GM10847 (cell line): ENCODE measurements around the gene ADI1.

Experiments used
- POLR2A ChIP-seq: IDR thresholded peaks from 2 replicates; pipeline ENCODE4 v1.6.1; 2011; ENCODE audit not compliant: insufficient read length; ENCODE audit errors: extremely low read depth

The ADI1 gene, protein sequence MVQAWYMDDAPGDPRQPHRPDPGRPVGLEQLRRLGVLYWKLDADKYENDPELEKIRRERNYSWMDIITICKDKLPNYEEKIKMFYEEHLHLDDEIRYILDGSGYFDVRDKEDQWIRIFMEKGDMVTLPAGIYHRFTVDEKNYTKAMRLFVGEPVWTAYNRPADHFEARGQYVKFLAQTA

DNA sequence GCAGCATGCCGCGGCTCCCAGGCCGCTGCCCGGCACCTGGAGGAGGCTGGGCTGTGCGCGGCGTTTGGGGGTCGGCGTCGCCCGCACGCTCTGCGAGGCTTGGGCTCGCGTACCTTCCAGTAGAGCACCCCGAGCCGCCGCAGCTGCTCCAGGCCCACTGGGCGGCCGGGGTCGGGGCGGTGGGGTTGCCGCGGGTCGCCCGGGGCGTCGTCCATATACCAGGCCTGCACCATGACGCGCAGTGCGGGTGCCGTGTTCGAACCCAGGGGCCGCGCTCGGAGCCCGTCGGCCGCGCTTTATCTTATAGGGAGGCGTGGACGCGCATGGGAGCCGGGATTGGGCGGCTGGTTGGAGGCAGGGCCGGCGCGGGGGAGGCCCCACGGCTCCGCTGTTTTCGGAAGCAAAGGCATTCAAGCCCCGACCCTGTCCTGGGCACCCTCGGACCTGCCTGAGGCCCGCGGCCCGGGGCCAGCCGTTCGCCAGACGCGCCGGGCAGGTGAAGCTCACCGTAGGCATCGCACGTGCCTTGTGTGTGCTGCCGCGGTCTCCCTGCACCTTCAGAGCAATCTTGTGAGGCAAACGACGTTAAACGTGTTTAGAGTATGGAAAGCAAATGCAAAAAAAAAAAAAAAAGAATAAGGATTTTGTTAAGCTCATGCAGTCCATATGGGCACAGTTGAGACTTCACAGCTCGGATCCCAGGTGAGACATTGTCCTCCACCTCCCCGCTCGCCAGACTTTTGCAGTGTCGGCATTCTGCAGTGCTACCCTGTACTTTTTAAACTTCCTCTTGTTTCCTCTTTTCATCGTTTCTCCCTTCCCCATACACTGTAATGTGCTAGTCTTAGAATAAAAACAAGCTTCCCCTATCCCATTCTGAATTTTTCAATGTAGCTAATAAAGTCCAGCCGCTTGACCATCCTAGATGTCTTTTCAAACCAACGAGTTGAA is at the start of gene ADI1:
Gene ADI1, minus strand, starts transcription at position 277 of the 951 bp plus-strand sequence. Its CDS starts 44 bp downstream, at position 233.
- peak; percentile 58 for TF ChIP-seq POLR2A

DNA sequence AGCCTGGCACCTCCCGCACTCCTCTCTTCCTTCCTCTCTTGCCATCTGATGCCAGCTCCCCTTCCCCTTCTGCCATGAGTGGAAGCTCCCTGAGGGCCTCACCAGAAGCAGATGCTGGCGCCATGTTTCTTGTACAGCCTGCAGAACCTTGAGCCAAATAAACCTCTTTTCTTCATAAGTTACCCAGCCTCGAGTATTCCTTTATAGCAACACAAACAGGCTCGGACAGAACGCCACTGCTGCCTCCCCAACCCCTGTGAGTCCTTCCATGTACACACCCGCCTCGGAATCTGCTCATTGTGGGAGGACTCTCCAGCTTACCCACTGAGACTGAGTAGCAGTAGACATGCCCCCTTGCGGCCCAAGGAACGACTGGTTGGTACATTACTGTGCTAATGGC is 47.5 kb upstream of the ADI1 start:
- TF ChIP-seq POLR2A, result no peak

DNA sequence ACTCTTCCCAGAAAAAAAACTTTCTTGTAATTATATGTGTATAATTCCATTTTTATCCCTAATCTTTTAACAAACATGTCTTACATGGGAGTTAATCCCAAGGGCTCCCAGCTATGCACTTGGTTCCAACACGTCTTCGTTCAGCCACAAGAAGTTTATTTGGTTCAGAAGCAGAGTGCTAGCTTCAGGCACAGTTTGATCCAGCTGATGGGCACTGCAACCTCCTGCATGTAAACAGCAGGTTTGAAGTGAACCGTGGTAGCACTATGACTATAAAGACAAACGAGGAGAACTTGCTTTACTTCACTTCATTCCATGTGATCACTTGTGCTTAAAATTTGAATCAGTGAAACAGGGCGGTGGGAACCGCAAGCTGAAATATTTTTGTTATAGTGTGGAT is 45.8 kb upstream of the ADI1 start:
- TF ChIP-seq POLR2A, result no peak

DNA sequence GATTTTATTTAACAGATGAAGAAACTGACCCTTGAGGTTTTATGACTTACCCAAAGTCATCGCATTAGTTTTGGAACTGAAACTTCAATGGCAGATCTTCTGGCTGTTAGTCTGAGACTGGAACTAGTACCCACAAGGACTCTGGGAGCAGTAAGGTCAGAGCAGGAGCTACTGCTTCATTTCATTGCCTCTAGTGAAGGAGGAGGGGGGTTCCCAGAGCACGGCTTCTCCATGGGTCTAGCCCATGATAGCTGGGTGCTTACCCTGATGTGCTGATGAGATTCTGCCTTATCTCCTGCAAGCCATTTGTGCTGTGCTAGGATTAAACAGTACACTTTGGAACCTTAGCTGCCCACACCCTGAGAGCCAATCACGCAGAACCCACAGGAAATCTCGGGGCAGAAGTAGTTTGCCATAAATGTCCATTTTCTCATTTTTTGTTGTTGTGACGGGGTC is 44.2 kb upstream of the ADI1 start:
- no peak for TF ChIP-seq POLR2A

DNA sequence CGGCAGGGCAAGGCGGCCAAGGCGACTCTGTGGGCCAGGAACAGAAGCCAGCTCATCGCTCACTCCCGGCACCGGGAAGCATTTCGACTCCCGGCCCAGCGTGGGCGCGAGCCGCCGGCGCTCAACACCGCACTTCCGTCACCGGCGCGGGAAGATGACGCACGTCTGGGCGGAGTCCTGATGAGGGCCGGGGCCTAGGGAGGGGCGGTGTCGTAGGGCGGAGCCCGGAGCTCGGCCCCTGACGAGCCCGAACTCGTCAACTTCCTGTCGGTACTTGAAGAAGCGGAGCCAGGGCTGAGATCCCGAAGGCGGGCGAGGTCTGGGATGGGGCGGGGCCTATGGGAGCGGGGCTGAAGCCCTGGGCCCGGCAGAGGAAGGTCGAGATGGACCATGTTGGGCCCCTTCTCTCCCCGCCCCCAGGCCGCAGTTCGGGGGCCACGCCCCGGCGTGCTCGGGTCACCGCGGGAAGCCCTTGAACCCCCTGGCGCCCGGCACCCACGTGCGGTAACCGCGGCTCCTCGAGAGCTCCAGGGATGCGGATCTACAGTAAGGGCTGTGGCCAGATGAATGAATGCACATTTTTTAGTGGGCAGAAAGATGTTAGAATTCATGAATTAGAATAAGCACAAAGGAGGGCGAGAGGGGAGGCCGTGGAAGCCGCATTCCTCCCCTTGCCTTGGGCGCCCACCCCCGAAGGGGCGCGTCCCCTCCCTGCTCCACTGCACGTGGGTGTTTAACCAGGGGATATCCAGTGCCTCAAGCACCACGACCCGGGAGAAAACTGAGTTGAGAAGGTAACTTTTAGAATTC is 39.1 kb upstream of the ADI1 start, which contains the start of gene RNASEH1:
Gene RNASEH1, minus strand, starts transcription at position 129 of the 810 bp plus-strand sequence. Its CDS starts 73 bp downstream, at position 56.
- TF ChIP-seq POLR2A, result peak; percentile 73

DNA sequence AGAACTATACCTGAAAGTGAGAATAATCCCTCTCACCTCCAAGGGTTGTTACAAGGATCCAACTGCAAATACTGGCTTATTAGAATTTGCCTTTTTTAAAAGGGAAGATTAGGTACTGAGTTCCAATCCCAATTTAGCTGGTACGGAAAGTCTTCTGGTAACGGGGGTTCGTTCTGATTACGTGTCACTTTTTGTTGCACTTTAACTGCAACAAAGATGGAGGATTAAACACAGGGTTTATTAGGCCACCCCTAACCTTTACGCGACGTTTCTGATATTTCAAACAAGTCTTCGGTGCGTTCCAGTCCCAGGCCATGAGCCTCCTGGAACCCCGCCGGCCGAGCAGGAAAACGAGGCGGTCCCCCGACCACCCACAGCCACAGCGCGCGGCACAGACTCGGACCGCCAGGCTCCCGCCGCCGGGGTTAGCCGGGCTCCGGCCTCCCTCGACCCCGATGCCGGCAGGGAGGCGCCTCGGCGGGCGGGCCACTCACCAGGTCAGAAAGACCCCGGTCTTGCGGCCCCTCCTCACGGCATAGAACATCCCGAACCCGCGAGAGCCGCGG is 38.4 kb upstream of the ADI1 start:
- no peak for TF ChIP-seq POLR2A

DNA sequence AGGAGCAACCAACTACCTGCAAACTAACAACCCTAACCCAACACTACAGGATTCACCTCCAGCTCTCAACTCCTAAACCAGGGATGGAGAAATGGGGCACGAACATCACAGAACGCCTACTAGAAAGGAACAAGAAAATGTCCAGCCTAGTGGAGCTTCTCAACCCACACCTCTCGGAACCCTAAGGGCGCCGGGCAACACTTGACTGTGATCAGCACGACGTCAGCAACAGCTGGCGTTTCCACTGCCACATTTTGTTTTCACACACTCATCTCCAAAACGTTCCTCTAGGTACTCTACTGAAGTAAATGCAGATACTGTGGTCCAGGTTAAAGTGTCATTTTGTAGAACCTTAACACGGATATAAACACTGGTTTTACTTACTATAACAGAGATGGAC is 34.6 kb upstream of the ADI1 start:
- TF ChIP-seq POLR2A, result no peak

DNA sequence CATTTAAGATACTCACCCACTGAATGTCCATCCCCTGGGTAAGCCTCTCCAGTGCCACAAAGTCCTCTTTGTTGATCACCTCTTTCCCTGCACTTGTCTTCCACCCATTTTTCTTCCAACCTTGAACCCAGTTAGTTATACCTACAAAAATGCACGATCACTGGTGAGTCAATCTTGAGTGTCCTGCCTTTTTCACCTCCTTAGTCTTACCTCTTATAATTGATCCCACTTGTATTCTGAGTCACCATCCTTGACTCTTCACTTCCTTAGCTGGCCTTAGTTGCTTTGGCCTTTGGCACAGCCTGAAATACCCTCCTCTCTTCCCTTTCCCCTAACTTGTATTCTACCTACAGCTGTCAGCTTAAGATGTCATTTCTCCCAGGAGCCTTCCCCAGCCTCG is 28.6 kb upstream of the ADI1 start:
- no peak for TF ChIP-seq POLR2A

DNA sequence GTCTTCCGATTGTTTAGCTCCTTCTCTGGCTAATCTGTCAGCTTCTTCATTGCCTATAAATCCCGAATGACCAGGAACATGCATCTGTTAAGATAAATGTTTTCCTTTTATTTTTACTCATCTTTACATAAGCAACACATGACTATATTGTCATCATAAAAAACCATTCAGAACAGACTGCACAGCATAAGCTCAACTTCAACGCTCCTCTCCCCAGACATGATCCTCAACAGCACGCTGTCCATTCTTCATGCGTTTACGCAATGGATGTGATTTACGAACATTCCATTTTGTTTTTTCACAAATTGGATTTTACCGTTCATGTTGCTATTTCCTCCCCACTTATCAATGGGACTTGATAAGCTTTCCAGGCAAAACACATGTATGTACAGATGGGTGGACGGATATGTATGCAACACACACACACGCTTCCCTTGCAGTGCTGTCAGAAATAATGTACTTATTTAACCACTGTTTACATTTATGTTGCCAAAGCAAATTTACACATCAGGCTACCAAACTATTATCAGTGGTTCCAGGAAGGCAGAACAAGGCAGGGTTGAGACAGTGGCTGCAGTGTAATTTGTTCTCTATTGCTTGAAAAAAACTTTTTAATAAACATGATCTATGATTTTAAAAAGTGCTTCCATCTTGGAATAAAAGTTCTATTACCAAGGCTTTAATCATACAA is 26.6 kb upstream of the ADI1 start:
- TF ChIP-seq POLR2A, result no peak

DNA sequence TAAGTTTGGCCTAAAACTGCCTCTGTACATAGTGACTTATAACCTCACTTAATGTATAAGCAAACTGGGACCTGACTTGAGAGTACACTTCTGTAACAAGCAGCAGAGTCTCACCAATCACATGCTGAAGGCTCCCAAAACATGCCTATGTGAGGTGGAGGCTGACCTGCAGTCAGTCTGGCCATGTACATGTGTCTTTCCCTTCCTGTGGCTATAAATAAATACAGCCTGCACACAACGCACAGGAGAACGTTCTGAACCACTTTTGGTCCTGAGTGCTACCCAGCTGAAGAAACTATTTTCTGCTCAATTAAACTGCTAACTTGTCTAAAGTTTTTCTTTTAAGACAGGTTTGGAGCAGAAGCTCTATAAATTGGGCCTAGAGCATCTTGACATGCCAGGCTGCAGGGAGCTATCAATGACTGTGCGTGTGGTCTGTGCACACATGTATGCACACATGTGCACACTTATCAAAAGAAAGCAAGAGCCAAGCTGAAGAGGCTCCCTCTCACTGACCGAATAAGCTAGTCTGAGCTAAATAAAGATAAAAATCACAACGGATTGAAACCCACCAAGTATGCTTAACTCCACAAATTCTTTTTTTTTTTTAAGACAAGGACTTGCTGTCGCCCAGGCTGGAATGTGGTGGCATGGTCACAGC is 23.8 kb upstream of the ADI1 start:
- no peak for TF ChIP-seq POLR2A

DNA sequence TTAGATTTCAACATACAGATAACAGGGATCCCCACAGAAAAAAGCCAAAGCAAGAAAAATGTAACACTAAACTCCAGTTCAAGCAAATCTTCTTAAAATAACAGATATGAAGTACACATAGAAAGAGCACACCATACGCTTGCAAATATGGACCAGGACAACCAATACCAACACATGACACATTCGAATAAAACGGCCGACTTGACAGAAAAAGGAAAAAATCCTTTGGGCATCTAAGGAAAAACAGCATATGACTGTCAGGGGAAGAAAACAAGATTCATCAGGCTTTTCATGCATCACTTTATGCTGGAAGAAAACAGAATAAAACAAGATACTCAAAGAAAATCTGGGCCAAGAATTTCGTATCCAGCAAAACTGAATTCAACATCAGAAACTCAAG is 22.8 kb upstream of the ADI1 start:
- TF ChIP-seq POLR2A, result no peak

DNA sequence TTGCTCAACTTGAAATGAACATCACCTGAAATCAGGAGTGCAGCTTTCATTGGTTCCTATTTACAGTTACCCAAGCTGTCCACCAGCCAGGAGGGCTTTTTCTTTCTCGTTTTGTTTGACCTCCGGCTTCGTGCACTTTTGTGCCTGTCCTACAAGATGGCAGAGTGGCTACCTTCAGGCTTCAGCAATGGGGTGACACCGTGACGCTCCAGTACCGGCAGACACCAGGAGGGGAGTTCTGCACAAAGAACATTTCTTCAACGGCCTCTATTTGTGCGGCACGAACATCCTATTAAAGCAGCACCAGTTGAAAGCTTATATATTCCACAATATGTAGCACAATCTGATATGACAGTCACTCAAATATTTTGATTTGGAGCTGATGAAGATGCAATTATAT is 20.5 kb upstream of the ADI1 start:
- TF ChIP-seq POLR2A, result no peak

DNA sequence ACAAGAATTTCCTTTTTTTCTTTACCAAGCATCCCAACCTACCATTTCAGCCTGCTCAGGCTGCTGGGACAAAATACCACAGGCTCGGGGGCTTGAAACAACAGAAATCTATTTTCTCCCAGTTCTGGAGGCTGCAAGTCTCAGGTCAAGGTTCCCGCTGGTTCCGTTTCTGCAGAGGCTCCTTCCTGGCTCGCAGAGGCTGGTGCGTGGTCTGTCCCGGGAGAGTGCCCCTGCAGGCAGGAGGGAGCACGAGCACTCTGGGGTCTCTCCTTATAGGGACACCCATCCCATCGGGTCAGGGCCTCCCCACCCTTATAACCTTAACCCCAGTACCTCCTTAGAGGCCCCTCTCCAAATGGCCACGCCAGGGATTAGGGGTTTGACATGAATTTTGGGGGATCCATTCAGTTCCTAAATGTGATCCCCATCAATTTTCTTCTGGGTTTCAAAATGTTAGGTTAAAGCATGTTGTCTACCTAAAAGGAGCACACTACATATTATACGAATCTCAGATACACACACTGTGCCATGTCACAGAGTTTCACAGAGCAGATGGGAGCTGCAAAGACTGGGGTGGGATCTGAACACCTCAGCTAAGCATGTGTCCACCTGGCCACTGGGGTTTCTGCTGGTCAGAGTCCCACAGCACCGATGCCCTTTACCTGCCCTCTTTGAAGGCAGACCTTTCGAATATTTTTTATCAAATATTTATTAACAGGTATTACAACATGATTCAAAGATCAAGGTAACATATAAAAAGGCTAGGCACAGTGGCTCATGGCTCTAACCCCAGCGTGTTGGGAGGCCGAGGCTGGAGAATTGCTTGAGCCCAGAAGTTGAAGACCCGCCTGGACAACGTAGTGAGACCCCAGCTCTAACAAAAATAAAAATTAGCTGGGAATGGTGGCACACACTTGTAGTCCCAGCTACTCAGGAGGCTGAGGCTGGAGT is 17.6 kb upstream of the ADI1 start:
- TF ChIP-seq POLR2A, result no peak
